Measurements from ENCODE around the gene ATP23.

The ATP23 gene

GRCh38 chr12:57990241-57990883 lies 49.0 kb downstream of the ATP23 start:
- H3K4me3 ChIP-seq (ENCODE audit: low read depth, low read length) = no peak overlapping the region
- TF ChIP-seq MAX (IDR thresholded peaks at IDR 0.05; ENCODE audit: low read depth, low read length) (no peak), POLR2A (IDR thresholded peaks at IDR 0.05; ENCODE audit: extremely low read depth, insufficient read length) (no peak), CTCF (IDR thresholded peaks at IDR 0.05; ENCODE audit: low read depth, low read length) (no peak), MYC (IDR thresholded peaks at IDR 0.05; ENCODE audit: low read depth, low read length) (no peak)
- DNase-seq (ENCODE audit: low read depth) = no peak

GRCh38 chr12:57992001-57992400 lies 50.6 kb downstream of the ATP23 start:
- DNase-seq (ENCODE audit: low read depth) = no peak
- H3K4me3 ChIP-seq (ENCODE audit: low read depth, low read length) = no peak overlapping the region
- TF ChIP-seq CTCF (IDR thresholded peaks at IDR 0.05; ENCODE audit: low read depth, low read length) (no peak), MYC (IDR thresholded peaks at IDR 0.05; ENCODE audit: low read depth, low read length) (no peak), POLR2A (IDR thresholded peaks at IDR 0.05; ENCODE audit: extremely low read depth, insufficient read length) (no peak), MAX (IDR thresholded peaks at IDR 0.05; ENCODE audit: low read depth, low read length) (no peak)

- no peak for TF ChIP-seq CTCF (IDR thresholded peaks at IDR 0.05; ENCODE audit: low read depth, low read length)
- no peak for TF ChIP-seq POLR2A (IDR thresholded peaks at IDR 0.05; ENCODE audit: extremely low read depth, insufficient read length)
- no peak for TF ChIP-seq MAX (IDR thresholded peaks at IDR 0.05; ENCODE audit: low read depth, low read length)
- TF ChIP-seq MYC (IDR thresholded peaks at IDR 0.05; ENCODE audit: low read depth, low read length) = no peak
- H3K4me3 ChIP-seq (ENCODE audit: low read depth, low read length) = no peak overlapping the region
- DNase-seq (ENCODE audit: low read depth) = no peak
Measured at GRCh38 chr12:57993030-57993429, 51.7 kb downstream of the ATP23 start.

GRCh38 chr12:57993834-57994233 lies 52.5 kb downstream of the ATP23 start:
- no peak overlapping the region for H3K4me3 ChIP-seq (ENCODE audit: low read depth, low read length)
- no peak for DNase-seq (ENCODE audit: low read depth)
- TF ChIP-seq MYC (IDR thresholded peaks at IDR 0.05; ENCODE audit: low read depth, low read length) (no peak), POLR2A (IDR thresholded peaks at IDR 0.05; ENCODE audit: extremely low read depth, insufficient read length) (no peak), MAX (IDR thresholded peaks at IDR 0.05; ENCODE audit: low read depth, low read length) (no peak), CTCF (IDR thresholded peaks at IDR 0.05; ENCODE audit: low read depth, low read length) (no peak)

- no peak overlapping the region for H3K4me3 ChIP-seq (ENCODE audit: low read depth, low read length)
- no peak for TF ChIP-seq POLR2A (IDR thresholded peaks at IDR 0.05; ENCODE audit: extremely low read depth, insufficient read length)
- TF ChIP-seq CTCF (IDR thresholded peaks at IDR 0.05; ENCODE audit: low read depth, low read length) = no peak
- TF ChIP-seq MAX (IDR thresholded peaks at IDR 0.05; ENCODE audit: low read depth, low read length) = no peak
- TF ChIP-seq MYC (IDR thresholded peaks at IDR 0.05; ENCODE audit: low read depth, low read length) = no peak
- no peak for DNase-seq (ENCODE audit: low read depth)
Measured at GRCh38 chr12:57996520-57996919, 55.2 kb downstream of the ATP23 start.
